GM13977 (cell line): ENCODE measurements around the gene PURA.

Experiments
- DNase-seq: peaks from one replicate; pipeline ENCODE4 v3.0.0; 2012; ENCODE audit warnings: low spot score
- CTCF ChIP-seq: IDR thresholded peaks from 2 replicates; pipeline ENCODE4 v1.5.1; 2012; ENCODE audit warnings: mild to moderate bottlenecking, control low read depth; ENCODE audit not compliant: insufficient read depth; ENCODE audit errors: extremely low read depth, missing control alignments
- in situ Hi-C: fragments of 300-500 bp; cut with MboI; formaldehyde crosslinking; loops from one replicate; pipeline ENCODE4 v1.12.0; 2022; ENCODE audit warnings: low sequenced_read_pairs, low pct_unique_long_range_greater_than_20kb, mixed read lengths, inconsistent platforms; ENCODE audit not compliant: unreplicated experiment

PURA gene

GRCh38 chr5:140141241-140141640 lies 27.3 kb downstream of the PURA start:
- DNase-seq, result no peak
- in situ Hi-C loops, result no loop called here
- TF ChIP-seq CTCF, result no peak

GRCh38 chr5:140142246-140142645 lies 28.3 kb downstream of the PURA start:
- no peak for TF ChIP-seq CTCF
- in situ Hi-C loops, result no loop called here
- no peak for DNase-seq

GRCh38 chr5:140142856-140143255 lies 28.9 kb downstream of the PURA start:
- no peak for TF ChIP-seq CTCF
- DNase-seq, result no peak
- in situ Hi-C loops, result no loop called here

- DNase-seq, result no peak
- no peak for TF ChIP-seq CTCF
- in situ Hi-C loops, result no loop called here
Measured at GRCh38 chr5:140143521-140144258, 29.8 kb downstream of the PURA start.

GRCh38 chr5:140145256-140145655 lies 31.3 kb downstream of the PURA start:
- in situ Hi-C loops, result no loop called here
- no peak for DNase-seq
- TF ChIP-seq CTCF, result no peak

- peak; percentile 65 for TF ChIP-seq CTCF
- in situ Hi-C loops, result no loop called here
- DNase-seq, result peak; percentile 83
Measured at GRCh38 chr5:140145818-140146522, 32.1 kb downstream of the PURA start.
